HG03025 (cell line): ENCODE measurements around the gene SLC16A3.

Experiments used
- ATAC-seq: cut with Tn5 transposase; IDR thresholded peaks from one replicate; pipeline ENCODE4 v1.9.1; 2021; ENCODE audit warnings: mild to moderate bottlenecking, moderate library complexity; ENCODE audit not compliant: unreplicated experiment, low FRiP score

The SLC16A3 gene

DNA sequence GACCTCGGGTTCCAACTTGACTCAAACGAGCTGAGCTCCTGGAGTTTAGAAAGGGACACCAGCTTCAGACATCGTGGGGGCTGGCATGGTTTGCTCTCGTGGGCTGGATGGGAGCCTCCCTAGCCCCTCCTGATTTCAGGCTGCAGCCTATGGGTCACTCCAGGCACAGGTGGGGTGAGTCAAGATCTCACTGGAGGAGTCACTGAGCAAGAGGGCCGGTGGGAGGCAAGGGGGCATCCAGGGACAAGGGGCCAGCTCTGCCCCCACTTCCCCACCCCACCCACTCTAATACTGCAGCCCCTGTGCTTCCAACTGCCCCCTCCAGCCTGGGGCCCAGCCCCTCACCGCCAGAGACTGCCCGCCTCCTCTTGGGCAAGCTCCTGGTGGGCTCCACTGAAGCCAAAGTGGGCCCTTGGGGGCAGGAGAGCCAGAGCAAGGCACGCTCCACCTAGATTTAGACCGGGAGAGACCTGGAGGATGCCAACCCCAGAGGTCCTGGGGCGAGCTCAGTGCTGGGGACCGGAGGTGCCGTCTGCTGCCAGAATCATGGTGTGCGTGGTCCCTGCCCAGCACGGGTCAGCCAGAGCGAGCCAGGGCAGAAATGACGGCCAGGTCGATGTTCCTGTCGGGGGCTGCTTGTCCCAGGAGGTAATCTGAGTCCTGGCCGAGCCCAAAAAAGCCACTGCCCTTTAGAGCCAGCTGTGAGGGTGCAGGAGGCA, 6.4 kb downstream of the SLC16A3 start:
- ATAC-seq, result no peak

DNA sequence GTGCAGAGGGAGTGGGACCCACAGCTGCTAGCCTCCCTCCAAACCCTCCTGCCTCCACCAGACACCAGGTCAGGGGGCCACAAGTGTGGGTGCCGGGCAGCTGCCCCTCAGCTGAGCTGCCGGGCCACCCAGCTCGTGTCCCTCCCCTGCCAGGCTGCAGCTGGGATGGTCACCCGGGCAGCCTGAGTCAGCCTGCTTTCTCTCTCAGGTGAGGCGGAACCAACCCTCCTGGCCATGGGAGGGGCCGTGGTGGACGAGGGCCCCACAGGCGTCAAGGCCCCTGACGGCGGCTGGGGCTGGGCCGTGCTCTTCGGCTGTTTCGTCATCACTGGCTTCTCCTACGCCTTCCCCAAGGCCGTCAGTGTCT, 6.9 kb downstream of the SLC16A3 start:
- no peak for ATAC-seq

DNA sequence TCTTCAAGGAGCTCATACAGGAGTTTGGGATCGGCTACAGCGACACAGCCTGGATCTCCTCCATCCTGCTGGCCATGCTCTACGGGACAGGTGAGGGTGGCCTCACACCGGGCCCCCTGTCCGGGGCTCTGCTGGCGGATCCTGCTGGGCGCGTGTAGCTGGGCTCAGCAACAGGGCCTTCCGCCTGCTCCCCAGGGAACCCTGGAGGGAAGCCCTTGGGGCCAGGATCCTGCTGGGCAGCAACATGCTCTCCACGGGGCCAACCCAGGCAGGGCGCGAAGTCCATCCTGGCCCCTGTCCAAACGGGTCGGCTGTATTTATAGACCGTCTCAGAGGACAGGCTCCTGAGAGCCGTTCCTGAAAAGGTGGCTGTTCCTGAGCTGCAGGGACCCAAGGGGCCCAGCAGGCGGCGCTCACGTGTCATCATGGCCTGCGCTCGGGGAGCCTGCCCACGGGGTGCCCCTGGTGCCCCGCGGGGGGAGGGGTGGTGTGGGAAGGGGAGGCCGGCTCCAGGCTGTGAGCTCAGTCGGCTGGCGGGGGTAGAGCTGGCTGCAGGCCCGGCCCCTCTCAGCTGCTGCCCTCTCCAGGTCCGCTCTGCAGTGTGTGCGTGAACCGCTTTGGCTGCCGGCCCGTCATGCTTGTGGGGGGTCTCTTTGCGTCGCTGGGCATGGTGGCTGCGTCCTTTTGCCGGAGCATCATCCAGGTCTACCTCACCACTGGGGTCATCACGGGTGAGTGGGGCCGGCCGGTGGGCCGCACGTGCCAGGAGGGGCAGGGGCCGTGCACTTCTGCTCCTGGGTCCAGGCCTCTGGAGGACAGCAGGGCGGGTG, 7.5 kb downstream of the SLC16A3 start:
- no peak for ATAC-seq

DNA sequence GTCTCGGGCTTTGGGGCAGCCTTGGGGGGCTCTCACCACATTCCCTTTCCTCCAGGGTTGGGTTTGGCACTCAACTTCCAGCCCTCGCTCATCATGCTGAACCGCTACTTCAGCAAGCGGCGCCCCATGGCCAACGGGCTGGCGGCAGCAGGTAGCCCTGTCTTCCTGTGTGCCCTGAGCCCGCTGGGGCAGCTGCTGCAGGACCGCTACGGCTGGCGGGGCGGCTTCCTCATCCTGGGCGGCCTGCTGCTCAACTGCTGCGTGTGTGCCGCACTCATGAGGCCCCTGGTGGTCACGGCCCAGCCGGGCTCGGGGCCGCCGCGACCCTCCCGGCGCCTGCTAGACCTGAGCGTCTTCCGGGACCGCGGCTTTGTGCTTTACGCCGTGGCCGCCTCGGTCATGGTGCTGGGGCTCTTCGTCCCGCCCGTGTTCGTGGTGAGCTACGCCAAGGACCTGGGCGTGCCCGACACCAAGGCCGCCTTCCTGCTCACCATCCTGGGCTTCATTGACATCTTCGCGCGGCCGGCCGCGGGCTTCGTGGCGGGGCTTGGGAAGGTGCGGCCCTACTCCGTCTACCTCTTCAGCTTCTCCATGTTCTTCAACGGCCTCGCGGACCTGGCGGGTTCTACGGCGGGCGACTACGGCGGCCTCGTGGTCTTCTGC, 8.4 kb downstream of the SLC16A3 start:
- ATAC-seq, result no peak

DNA sequence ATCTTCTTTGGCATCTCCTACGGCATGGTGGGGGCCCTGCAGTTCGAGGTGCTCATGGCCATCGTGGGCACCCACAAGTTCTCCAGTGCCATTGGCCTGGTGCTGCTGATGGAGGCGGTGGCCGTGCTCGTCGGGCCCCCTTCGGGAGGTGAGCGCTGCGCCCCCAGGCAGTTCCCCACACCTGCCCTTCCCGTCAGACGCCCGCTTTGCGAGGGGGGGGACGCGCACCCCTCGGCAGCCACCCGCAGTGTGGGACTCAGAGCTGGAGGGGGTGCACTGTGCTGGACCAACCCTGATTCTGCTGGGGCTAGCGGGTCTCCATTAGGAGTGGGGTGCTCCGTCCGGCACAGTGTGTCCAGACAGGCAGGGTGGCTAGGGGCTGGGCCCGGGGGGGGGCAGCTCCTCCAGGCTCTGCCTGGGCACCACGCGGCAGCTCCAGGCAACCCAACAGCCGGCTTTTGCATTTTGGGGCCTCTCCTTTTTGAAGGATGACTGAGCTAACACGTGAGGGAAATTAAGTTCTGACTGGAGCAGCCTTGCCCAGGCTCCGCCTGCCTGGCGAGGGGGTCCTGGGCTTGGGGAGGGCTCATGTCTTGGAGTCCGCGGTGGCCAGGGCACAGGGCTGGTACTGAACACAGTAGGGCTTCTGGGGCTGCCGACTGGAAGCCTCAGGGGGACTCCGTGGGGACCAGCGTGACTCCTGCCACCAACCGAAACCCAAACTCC, 9.1 kb downstream of the SLC16A3 start:
- no peak for ATAC-seq

DNA sequence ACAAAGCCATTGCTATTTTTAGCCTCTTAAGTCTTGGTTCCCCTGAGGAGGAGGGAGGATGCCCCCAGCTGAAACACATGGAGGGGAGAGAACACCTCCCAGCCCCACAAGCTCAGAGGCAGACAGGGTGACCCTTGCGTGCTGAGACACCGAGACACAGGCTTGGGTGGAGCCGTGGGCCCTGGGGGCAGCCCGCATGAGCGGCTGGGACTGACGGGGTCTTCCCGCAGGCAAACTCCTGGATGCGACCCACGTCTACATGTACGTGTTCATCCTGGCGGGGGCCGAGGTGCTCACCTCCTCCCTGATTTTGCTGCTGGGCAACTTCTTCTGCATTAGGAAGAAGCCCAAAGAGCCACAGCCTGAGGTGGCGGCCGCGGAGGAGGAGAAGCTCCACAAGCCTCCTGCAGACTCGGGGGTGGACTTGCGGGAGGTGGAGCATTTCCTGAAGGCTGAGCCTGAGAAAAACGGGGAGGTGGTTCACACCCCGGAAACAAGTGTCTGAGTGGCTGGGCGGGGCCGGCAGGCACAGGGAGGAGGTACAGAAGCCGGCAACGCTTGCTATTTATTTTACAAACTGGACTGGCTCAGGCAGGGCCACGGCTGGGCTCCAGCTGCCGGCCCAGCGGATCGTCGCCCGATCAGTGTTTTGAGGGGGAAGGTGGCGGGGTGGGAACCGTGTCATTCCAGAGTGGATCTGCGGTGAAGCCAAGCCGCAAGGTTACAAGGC, 9.8 kb downstream of the SLC16A3 start:
- ATAC-seq, result no peak

DNA sequence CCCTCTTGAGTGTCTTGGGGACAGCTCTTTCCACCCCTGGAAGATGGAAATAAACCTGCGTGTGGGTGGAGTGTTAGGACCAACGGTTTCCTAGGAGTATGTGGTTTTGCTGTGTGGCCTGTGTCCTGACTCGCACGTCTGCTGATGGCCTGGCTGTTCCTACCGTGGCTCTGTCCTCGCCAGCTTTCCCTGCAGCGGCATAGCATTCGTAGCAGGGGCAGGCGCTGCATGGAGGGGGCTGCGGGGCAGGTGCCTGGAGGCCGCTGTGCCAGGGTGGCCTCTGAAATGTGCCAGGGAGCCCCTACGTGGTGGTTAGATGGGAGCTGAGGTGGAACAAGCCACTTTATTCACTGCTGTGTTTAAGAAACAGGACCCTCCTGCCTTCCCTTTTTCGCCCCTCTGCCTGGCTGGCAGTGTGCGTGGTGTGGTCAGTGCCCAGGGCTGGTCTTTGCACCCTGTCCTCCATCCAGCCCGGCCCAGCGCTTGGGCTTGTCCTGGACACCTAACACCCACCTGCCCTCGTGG, 10.6 kb downstream of the SLC16A3 start:
- ATAC-seq, result no peak

DNA sequence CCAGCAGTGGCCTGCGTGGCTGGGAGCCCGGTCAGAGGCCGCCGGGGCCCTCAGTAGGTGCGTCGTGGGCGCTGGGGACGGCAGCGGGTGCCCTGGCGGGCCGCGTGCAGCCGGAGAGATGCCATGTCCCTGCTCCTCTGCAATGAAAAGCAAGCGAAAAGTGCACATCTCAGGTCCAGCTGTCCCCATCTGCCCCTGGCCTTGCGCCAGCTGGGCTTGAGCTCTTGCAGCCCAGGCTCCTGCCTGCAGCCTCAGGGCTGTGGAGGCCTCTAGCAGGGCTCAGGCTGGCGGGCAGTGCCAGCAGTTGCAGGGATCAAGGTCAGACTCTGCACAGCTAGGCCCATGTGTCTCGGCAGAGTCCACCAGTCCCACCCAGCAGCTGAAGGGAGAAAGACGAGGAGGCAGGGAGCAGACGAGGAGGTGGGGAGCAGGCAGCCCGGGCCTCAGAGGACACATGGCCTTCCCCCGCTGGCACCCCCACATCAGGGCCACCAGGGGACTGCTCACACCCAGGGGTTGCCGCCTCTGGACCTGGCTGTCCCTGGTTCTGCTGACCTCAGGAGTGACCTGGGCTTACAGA, 11.2 kb downstream of the SLC16A3 start:
- no peak for ATAC-seq

DNA sequence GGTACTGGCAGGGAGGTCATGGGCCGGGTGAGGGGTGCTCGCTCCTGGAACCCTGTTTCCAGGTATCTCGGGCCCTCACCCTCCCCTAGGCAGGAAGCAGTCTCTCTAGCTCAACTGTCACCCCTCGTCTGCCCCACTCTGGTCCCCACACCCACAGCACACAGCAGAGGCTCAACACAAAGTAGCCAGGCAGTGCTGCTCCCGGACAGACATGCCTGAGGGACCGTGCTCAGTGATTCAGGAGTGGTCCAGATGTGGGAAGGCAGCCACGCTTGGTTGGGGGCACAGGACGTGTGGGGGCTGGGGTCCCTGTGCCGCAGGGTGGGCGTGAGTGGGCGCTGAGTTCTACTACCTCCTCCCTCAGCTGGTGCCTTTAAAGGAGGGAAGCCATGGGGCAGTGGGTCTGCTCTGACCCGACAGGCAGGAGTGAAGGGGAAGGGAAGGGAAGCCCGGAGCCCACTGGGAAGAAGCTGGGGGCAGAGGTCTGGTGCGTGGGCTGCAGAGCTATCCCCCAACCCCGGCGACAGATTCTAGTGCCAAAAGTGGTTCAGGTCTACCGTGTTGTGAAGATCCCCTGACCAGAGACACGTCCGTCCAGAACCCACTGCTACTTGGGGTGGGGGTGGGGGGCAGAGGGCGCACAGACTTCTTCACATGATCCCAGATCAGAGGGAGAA, 11.8 kb downstream of the SLC16A3 start:
- ATAC-seq, result no peak

DNA sequence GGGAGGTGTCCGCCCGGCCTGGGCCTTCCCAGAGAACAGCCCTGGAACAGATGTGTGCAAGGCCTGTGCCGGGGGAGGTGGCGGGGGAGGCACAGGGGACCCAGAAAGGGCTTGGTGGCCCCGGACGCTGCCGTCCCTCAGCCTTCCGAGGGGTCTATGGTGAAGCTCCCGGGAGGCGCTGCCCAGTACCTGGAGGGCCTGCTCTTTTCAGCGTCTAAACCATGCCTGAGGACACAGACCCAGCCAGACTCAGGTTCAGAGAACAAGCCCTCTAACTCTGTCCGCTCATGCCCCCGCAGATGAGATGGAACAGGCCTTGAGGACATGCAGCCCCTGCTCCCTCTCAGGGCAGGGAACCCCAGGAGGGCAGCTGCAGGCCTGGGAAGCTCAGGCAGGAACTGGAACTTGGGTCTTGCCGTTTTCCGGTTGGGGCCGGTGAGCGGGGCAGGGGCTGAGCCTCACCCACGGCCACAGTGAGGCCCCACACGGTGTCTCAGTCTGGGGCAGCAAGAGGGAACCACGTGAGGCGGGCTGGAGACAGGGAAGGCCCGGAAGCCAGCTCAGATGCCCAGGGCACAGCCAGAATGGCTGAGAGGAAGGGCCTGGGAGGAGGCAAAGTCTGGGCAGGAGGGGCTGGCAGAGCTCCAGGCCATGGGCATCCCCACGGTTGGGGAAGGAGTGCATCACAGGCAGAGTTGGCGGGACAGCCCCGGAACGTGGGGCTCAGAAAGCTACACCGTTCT, 12.5 kb downstream of the SLC16A3 start:
- ATAC-seq, result no peak

DNA sequence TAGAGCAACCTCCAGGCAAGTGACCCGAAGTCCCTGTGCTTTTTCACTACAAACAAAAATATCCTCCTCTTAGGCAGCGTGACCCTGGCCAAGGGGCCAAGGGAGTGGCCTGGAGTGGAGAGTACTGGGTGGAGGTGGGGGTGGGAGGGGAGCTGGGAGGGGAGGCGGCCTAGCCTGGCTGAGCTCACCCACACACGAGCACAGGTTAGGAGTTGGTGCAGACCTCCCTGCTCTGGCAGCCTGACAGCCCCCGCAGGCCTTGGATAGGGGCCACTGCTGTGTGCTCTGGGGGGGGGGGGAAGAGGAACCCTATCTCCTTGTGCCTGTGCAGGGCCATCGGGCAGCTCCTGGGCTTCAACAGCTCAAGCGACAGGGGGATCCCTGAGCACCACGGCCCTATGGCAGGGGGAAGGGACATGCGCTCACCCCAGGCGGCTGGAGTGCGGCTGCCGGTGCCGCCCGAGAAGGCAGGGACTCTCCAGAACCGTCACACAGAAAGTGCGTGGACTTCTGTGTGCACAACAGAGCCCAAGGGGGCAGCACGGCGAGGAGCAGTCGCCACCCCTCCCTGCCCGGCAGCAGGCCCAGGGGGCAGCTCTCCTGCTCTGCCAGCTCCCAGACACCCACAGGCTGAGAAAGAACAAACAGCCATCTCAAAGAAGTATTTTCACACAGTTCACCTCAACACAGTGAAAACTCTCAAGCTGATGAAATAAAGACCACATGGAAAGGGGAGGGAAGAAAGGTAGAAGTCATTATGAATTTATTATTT, 13.3 kb downstream of the SLC16A3 start:
- ATAC-seq, result no peak

DNA sequence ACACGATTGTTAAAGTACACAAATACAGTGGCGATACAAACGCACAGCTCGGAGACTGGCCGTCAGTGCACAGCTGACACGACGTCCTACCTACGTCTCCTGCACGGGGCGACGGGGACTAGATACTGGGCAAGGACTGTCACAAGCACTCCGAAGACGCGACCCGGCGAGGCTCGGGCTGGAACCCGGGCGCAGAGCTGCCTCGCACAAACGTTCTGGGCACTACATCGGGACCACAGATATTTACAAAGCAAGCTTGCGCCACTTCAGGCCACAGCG, 13.8 kb downstream of the SLC16A3 start:
- ATAC-seq, result no peak

DNA sequence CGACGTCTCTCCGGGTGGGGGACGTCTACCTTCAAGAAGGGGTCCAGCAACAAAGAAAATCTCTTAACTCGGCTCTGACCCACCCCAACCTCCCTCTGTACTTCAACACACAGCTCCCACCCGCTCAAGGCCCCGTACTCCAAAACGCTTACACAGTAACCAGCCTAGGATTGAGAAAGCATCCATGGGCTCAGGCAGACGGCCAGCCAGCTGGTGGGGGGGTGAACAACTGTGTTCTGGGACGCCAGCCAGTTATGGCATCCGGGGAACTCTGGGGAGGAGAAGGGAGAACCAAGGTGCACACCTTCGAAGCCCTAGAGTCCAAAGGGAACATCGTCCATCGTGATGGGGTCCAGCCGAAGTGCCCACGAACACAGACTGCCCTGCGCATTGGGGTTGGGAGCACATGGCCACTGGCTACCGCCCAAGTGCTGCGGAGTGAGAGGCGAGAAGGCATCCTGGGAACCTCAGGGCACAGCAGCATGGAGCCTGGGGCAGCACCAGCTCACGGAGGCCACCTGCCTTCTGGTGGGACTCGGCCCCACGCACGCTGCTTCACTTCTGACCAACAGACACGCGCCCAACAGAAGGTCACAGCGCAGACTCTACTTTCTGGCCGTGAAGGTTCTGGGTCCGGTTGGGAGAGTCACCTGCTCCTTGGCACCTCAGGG, 14.3 kb downstream of the SLC16A3 start:
- no peak for ATAC-seq

DNA sequence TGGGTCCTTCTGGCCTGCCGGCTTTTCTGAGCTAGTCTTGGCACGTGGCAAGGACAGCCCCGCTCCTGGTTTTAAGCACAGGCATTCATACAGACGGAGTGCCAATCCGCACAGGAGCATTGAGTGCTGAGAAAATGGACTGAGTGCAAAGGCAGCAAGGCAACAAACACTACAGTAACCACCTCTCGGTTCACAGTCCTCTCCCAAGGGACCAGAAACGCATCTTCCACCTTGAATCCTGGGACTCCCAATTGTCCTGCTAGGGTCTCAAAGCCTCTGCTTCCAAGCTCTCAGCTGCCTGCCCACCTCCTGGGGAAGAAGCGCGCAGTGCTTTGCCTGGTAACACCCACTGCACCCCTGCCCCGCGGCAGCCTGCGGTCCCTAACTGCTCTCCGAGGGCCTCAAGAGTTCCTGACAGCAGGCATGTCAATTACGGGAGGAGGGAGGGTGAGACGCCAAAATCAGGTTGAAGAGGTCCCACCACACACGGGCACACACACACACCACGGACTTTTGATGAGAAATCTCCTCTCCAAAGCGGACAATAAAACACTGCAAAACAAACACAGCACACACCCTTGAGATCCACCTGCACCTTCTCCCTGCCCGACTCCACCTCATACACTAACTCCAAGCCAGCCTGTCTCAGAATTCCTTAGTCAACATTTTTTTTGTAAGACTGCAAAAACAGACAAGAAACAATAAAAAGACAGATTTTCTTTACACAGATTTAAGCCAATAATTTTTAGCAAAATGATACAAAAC, 15.0 kb downstream of the SLC16A3 start:
- ATAC-seq, result no peak

DNA sequence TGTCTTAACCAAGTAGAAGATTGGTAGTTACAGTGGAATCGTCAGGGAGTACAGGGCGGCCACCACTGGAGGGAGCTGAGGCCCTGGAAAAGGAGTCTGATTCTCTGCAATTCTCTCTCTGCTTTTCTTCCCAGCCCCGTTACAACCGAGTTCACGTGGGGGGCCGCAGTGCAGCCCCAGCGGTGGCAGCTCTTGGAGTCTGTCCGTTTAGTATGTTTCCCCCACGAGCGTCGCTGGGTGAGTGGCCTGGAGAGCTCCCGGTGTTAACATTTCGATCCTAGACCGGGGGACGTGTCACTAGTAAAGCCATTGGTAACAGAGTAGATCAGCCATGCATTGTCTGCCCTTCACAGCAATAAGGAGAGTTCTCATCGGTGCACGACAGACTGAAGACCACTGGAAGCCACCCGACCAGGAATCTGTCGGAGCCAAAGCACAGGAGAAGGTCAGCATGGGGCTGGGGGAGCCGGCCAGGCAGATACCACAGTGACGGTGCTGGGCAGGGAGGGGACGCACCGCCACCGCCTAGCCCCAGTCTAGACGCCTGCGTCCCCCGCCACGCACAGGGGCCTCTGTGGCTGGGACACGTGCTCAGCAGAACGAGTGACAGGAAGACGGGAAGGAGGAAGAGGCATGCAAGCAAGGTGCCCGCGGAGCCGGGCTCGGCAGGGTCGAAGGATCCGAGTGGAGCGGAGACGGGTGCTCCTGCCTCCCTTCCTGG, 15.7 kb downstream of the SLC16A3 start:
- ATAC-seq, result no peak
